Measurements from ENCODE around the gene RYR3.

Gene RYR3

DNA sequence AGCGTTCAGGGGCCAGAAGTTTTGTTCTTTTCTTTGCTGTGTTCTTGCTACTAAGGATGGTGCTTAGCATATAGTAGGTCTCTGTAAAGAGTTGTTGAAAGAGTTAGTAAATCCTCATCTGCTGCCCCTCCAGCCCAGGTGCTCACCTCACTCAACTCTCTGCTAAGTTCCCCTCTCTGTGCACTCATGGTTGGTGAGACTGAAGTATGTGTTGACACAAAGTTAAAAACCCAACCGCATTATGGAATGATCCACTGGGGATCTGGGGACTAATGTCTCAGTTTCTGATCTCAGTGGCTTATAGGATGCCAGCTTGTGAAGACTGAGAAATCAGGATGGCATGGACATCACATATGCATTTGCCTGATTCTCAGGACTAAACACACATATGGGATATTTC is 13.8 kb downstream of the RYR3 start:
- no peak overlapping the region for H3K27ac ChIP-seq (ENCODE audit: low read length)
- no peaks in the 10 kb centered on the region for H3K36me3 ChIP-seq (ENCODE audit: control insufficient read depth in 1 of 2, insufficient read depth in 2 of 2, low read length in 2 of 2)
- H3K9me3 ChIP-seq (ENCODE audit: control insufficient read depth in 1 of 2, low read length in 2 of 2): no peaks in the 10 kb centered on the region
- H3K4me3 ChIP-seq (ENCODE audit: low read depth in 1 of 2, low read length in 2 of 2): no peak overlapping the region
- no peaks in the 10 kb centered on the region for H3K27me3 ChIP-seq (ENCODE audit: low read depth, low read length)
- no peaks in the 10 kb centered on the region for H3K4me1 ChIP-seq (ENCODE audit: control insufficient read depth in 1 of 2, insufficient read depth in 2 of 2, low read length in 2 of 2)

DNA sequence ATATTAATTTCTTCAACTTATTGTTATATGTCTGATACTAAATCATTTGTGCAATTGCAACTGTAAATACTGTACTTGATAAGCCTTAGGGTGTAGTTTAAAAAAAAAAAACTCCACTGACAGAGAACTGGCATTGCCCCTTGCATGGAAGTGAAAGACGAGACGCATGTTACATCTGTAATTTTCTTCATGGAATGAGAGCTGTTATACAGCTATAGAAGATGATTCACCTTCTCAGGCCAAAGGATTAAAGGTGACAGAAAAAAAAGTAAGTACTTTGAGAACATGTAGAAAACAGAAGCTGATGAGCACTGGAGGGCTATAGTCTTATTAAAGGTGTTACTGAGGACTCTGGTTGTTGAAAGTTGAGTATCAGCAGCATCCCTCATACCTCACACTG is 16.1 kb downstream of the RYR3 start:
- Histone ChIP-seq H3K9me3 (ENCODE audit: control insufficient read depth in 1 of 2, low read length in 2 of 2) (no peaks in the 10 kb centered on the region), H3K36me3 (ENCODE audit: control insufficient read depth in 1 of 2, insufficient read depth in 2 of 2, low read length in 2 of 2) (no peaks in the 10 kb centered on the region), H3K4me1 (ENCODE audit: control insufficient read depth in 1 of 2, insufficient read depth in 2 of 2, low read length in 2 of 2) (no peaks in the 10 kb centered on the region), H3K4me3 (ENCODE audit: low read depth in 1 of 2, low read length in 2 of 2) (no peak overlapping the region), H3K27ac (ENCODE audit: low read length) (no peak overlapping the region), H3K27me3 (ENCODE audit: low read depth, low read length) (no peaks in the 10 kb centered on the region)

GRCh38 chr15:33328106-33328505 is 17.3 kb downstream of the RYR3 start:
- Histone ChIP-seq H3K4me1 (ENCODE audit: control insufficient read depth in 1 of 2, insufficient read depth in 2 of 2, low read length in 2 of 2) (no peaks in the 10 kb centered on the region), H3K9me3 (ENCODE audit: control insufficient read depth in 1 of 2, low read length in 2 of 2) (no peaks in the 10 kb centered on the region), H3K27ac (ENCODE audit: low read length) (no peak overlapping the region), H3K36me3 (ENCODE audit: control insufficient read depth in 1 of 2, insufficient read depth in 2 of 2, low read length in 2 of 2) (no peaks in the 10 kb centered on the region), H3K4me3 (ENCODE audit: low read depth in 1 of 2, low read length in 2 of 2) (no peak overlapping the region), H3K27me3 (ENCODE audit: low read depth, low read length) (no peaks in the 10 kb centered on the region)

DNA sequence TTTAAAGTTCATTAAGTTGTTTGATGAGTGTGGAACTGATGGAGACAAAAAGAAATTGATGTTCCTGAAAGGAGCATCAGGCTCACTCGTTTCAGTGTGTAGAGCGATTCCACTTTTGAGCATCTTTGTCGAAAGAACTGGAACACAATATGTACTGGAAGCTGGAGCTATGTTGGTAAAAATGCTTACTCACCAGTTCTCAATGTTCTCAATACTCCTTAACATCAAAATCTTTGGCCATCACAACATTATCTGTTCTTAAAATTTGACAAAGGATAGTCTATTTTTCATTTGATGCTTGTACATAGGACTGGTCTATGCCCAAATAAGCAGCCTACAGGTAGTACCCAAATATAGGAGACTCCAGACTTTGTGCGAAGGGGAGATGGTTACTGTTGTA is 18.7 kb downstream of the RYR3 start:
- H3K4me3 ChIP-seq (ENCODE audit: low read depth in 1 of 2, low read length in 2 of 2): no peak overlapping the region

GRCh38 chr15:33330931-33331330 is 20.2 kb downstream of the RYR3 start:
- Histone ChIP-seq H3K27ac (ENCODE audit: low read length) (no peak overlapping the region), H3K27me3 (ENCODE audit: low read depth, low read length) (no peaks in the 10 kb centered on the region), H3K9me3 (ENCODE audit: control insufficient read depth in 1 of 2, low read length in 2 of 2) (no peaks in the 10 kb centered on the region), H3K4me1 (ENCODE audit: control insufficient read depth in 1 of 2, insufficient read depth in 2 of 2, low read length in 2 of 2) (no peaks in the 10 kb centered on the region), H3K36me3 (ENCODE audit: control insufficient read depth in 1 of 2, insufficient read depth in 2 of 2, low read length in 2 of 2) (no peaks in the 10 kb centered on the region), H3K4me3 (ENCODE audit: low read depth in 1 of 2, low read length in 2 of 2) (no peak overlapping the region)

More for the DNA sequence above, 18.7 kb downstream of the RYR3 start:
- H3K36me3 ChIP-seq (ENCODE audit: control insufficient read depth in 1 of 2, insufficient read depth in 2 of 2, low read length in 2 of 2): no peaks in the 10 kb centered on the region
- H3K4me1 ChIP-seq (ENCODE audit: control insufficient read depth in 1 of 2, insufficient read depth in 2 of 2, low read length in 2 of 2): no peaks in the 10 kb centered on the region
- no peak overlapping the region for H3K27ac ChIP-seq (ENCODE audit: low read length)
- H3K9me3 ChIP-seq (ENCODE audit: control insufficient read depth in 1 of 2, low read length in 2 of 2): no peaks in the 10 kb centered on the region
- no peaks in the 10 kb centered on the region for H3K27me3 ChIP-seq (ENCODE audit: low read depth, low read length)

GRCh38 chr15:33341953-33342352 is 31.2 kb downstream of the RYR3 start:
- Histone ChIP-seq H3K9me3 (ENCODE audit: control insufficient read depth in 1 of 2, low read length in 2 of 2) (peaks cover 0 to 7% of the 10 kb centered on the region in 2 donors), H3K27me3 (ENCODE audit: low read depth, low read length) (no peaks in the 10 kb centered on the region), H3K36me3 (ENCODE audit: control insufficient read depth in 1 of 2, insufficient read depth in 2 of 2, low read length in 2 of 2) (no peaks in the 10 kb centered on the region), H3K4me3 (ENCODE audit: low read depth in 1 of 2, low read length in 2 of 2) (no peak overlapping the region), H3K27ac (ENCODE audit: low read length) (no peak overlapping the region), H3K4me1 (ENCODE audit: control insufficient read depth in 1 of 2, insufficient read depth in 2 of 2, low read length in 2 of 2) (no peaks in the 10 kb centered on the region)

GRCh38 chr15:33343275-33343674 is 32.5 kb downstream of the RYR3 start:
- H3K36me3 ChIP-seq (ENCODE audit: control insufficient read depth in 1 of 2, insufficient read depth in 2 of 2, low read length in 2 of 2): no peaks in the 10 kb centered on the region

GRCh38 chr15:33344111-33344510 is 33.3 kb downstream of the RYR3 start:
- peaks cover 0 to 7% of the 10 kb centered on the region in 2 donors for H3K9me3 ChIP-seq (ENCODE audit: control insufficient read depth in 1 of 2, low read length in 2 of 2)
- no peaks in the 10 kb centered on the region for H3K27me3 ChIP-seq (ENCODE audit: low read depth, low read length)

More at GRCh38 chr15:33343275-33343674, 32.5 kb downstream of the RYR3 start:
- Histone ChIP-seq H3K27me3 (ENCODE audit: low read depth, low read length) (no peaks in the 10 kb centered on the region), H3K27ac (ENCODE audit: low read length) (no peak overlapping the region), H3K9me3 (ENCODE audit: control insufficient read depth in 1 of 2, low read length in 2 of 2) (peaks cover 0 to 7% of the 10 kb centered on the region in 2 donors), H3K4me3 (ENCODE audit: low read depth in 1 of 2, low read length in 2 of 2) (no peak overlapping the region), H3K4me1 (ENCODE audit: control insufficient read depth in 1 of 2, insufficient read depth in 2 of 2, low read length in 2 of 2) (no peaks in the 10 kb centered on the region)

DNA sequence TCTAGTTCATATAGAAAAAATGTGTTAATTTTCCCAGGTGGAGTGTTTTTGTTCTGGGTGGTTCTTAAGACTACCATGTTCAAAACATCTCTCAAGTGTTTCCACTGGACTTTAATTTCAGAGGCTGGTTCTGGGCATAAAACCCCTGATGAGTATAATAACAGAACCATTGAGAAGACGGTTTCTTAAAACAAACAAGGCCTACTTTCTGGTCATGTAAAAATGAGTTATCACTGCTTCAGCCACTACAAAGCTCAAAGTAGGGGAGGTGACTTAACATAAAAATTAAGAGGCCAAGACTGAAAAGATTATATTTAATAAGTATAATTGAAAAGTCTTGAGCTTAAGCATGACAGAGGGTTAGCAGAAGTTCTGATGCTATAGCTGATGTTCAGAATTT is 33.8 kb downstream of the RYR3 start:
- Histone ChIP-seq H3K9me3 (ENCODE audit: control insufficient read depth in 1 of 2, low read length in 2 of 2) (peaks cover 0 to 7% of the 10 kb centered on the region in 2 donors), H3K4me3 (ENCODE audit: low read depth in 1 of 2, low read length in 2 of 2) (no peak overlapping the region)

More at GRCh38 chr15:33344111-33344510, 33.3 kb downstream of the RYR3 start:
- H3K4me3 ChIP-seq (ENCODE audit: low read depth in 1 of 2, low read length in 2 of 2): no peak overlapping the region
- H3K27ac ChIP-seq (ENCODE audit: low read length): no peak overlapping the region
- H3K36me3 ChIP-seq (ENCODE audit: control insufficient read depth in 1 of 2, insufficient read depth in 2 of 2, low read length in 2 of 2): no peaks in the 10 kb centered on the region
- no peaks in the 10 kb centered on the region for H3K4me1 ChIP-seq (ENCODE audit: control insufficient read depth in 1 of 2, insufficient read depth in 2 of 2, low read length in 2 of 2)

DNA sequence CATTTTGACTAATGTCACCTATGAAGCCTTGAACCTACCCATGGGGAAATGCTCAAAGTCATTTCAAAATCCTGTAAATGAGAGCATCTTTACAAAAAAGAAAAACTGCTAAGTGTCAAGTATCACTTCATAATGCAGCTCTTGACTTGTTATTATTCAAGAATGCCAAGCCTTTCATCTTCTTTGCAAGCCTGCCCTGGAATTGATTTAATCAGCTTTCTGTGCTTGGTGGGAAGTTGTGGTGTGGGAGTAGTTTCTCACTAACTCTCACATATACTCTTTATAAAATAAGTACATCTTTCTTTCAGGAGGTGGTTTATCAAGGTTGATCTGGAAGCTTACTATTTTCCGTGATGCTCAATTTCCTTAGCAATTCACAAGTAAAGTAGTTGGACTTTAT is 43.6 kb downstream of the RYR3 start:
- H3K36me3 ChIP-seq (ENCODE audit: control insufficient read depth in 1 of 2, insufficient read depth in 2 of 2, low read length in 2 of 2): no peaks in the 10 kb centered on the region
- H3K4me1 ChIP-seq (ENCODE audit: control insufficient read depth in 1 of 2, insufficient read depth in 2 of 2, low read length in 2 of 2): no peaks in the 10 kb centered on the region
- no peaks in the 10 kb centered on the region for H3K27me3 ChIP-seq (ENCODE audit: low read depth, low read length)
- no peak overlapping the region for H3K4me3 ChIP-seq (ENCODE audit: low read depth in 1 of 2, low read length in 2 of 2)
- no peaks in the 10 kb centered on the region for H3K9me3 ChIP-seq (ENCODE audit: control insufficient read depth in 1 of 2, low read length in 2 of 2)
- no peak overlapping the region for H3K27ac ChIP-seq (ENCODE audit: low read length)

More for the DNA sequence above, 33.8 kb downstream of the RYR3 start:
- Histone ChIP-seq H3K36me3 (ENCODE audit: control insufficient read depth in 1 of 2, insufficient read depth in 2 of 2, low read length in 2 of 2) (no peaks in the 10 kb centered on the region), H3K27ac (ENCODE audit: low read length) (no peak overlapping the region), H3K27me3 (ENCODE audit: low read depth, low read length) (no peaks in the 10 kb centered on the region), H3K4me1 (ENCODE audit: control insufficient read depth in 1 of 2, insufficient read depth in 2 of 2, low read length in 2 of 2) (no peaks in the 10 kb centered on the region)

DNA sequence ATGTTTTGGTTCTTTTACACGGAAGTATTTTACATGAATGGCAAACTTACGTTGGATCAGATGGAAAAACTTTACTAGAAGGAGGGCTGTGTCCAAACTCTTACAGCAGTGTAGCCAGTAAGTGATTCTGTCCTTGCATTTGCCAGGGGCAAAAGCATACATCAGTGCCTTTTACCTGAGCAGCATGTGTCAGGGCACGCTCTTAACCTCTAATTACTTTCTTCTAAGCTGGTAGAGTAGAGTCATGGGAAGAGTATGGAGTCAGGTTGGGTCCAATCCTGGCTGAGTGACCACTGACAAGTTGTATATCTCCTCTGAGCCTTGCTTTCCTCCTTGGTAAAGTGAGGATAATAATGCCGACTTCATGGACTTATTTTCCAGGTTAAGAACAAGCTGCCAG is 47.1 kb downstream of the RYR3 start:
- Histone ChIP-seq H3K36me3 (ENCODE audit: control insufficient read depth in 1 of 2, insufficient read depth in 2 of 2, low read length in 2 of 2) (no peaks in the 10 kb centered on the region), H3K9me3 (ENCODE audit: control insufficient read depth in 1 of 2, low read length in 2 of 2) (no peaks in the 10 kb centered on the region), H3K4me3 (ENCODE audit: low read depth in 1 of 2, low read length in 2 of 2) (no peak overlapping the region), H3K27me3 (ENCODE audit: low read depth, low read length) (no peaks in the 10 kb centered on the region), H3K27ac (ENCODE audit: low read length) (no peak overlapping the region), H3K4me1 (ENCODE audit: control insufficient read depth in 1 of 2, insufficient read depth in 2 of 2, low read length in 2 of 2) (no peaks in the 10 kb centered on the region)

- no peaks in the 10 kb centered on the region for H3K4me1 ChIP-seq (ENCODE audit: control insufficient read depth in 1 of 2, insufficient read depth in 2 of 2, low read length in 2 of 2)
- no peak overlapping the region for H3K27ac ChIP-seq (ENCODE audit: low read length)
- no peaks in the 10 kb centered on the region for H3K36me3 ChIP-seq (ENCODE audit: control insufficient read depth in 1 of 2, insufficient read depth in 2 of 2, low read length in 2 of 2)
Measured at GRCh38 chr15:33358306-33358705, 47.5 kb downstream of the RYR3 start.

More at GRCh38 chr15:33358306-33358705, 47.5 kb downstream of the RYR3 start:
- no peaks in the 10 kb centered on the region for H3K9me3 ChIP-seq (ENCODE audit: control insufficient read depth in 1 of 2, low read length in 2 of 2)
- H3K4me3 ChIP-seq (ENCODE audit: low read depth in 1 of 2, low read length in 2 of 2): no peak overlapping the region
- H3K27me3 ChIP-seq (ENCODE audit: low read depth, low read length): no peaks in the 10 kb centered on the region

Measured in muscle layer of duodenum (tissue), 2 donors.